ENCODE results near the gene TBC1D22A. TPM values are rescaled to one million over a fixed set of nuclear protein-coding genes. Genes with fewer than 3 reads are reported as not detected.

The TBC1D22A gene
- total and polyA plus RNA-seq, 9 donors, result 12.5 to 25.6 (median 18.5) TPM

- Histone ChIP-seq H3K9me3 (no peaks in the 10 kb centered on the region), H3K27me3 (no peaks in the 10 kb centered on the region), H3K4me1 (ENCODE audit: insufficient read depth) (no peaks in the 10 kb centered on the region), H3K27ac (no peak overlapping the region), H3K36me3 (no peaks in the 10 kb centered on the region), H3K4me3 (no peak overlapping the region)
- whole genome bisulfite sequencing, 3 donors, result 93 to 97% (median 95%) methylated on average over 4 of the region's 4 CpGs
- intact Hi-C loops (cut with DNase I), result no loop called here
- TF ChIP-seq CTCF (IDR thresholded peaks at IDR 0.05) (no peak), EP300 (IDR thresholded peaks at IDR 0.05) (no peak), POLR2A (IDR thresholded peaks at IDR 0.05) (no peak)
- no peak for DNase-seq
These were observed 397.1 kb downstream of the TBC1D22A start for GRCh38 chr22:47159592-47159991.

DNA sequence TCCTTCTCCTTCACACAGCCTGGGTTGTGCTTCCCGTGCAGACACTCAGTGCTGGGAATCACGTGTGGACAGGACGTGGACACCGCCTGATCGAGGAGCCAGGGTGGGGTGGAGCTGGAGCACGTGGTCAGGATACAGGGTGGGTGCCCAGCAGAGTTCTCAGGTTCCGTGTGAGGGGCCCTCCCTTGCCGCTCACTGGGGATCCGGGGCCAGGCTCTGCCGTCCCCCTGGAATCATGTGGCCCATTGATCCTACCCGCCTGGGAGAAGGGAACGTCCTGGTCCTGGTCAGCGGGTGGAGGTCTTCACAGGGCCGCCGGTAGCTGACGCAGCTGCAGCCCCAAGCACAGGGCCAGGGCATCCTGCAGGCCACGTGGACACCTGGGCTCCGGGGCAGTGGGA is 397.7 kb downstream of the TBC1D22A start:
- no peaks in the 10 kb centered on the region for H3K36me3 ChIP-seq
- intact Hi-C loops (cut with DNase I), result no loop called here
- H3K4me1 ChIP-seq (ENCODE audit: insufficient read depth), result no peaks in the 10 kb centered on the region
- WGBS, 3 donors, result 86 to 95% (median 93%) methylated on average over 17 to 18 of the region's 18 CpGs
- DNase-seq, result no peak
- no peak for TF ChIP-seq CTCF (IDR thresholded peaks at IDR 0.05)
- no peak for TF ChIP-seq EP300 (IDR thresholded peaks at IDR 0.05)
- TF ChIP-seq POLR2A (IDR thresholded peaks at IDR 0.05), result no peak
- no peak overlapping the region for H3K4me3 ChIP-seq
- H3K9me3 ChIP-seq, result no peaks in the 10 kb centered on the region
- H3K27me3 ChIP-seq, result no peaks in the 10 kb centered on the region
- H3K27ac ChIP-seq, result no peak overlapping the region

DNA sequence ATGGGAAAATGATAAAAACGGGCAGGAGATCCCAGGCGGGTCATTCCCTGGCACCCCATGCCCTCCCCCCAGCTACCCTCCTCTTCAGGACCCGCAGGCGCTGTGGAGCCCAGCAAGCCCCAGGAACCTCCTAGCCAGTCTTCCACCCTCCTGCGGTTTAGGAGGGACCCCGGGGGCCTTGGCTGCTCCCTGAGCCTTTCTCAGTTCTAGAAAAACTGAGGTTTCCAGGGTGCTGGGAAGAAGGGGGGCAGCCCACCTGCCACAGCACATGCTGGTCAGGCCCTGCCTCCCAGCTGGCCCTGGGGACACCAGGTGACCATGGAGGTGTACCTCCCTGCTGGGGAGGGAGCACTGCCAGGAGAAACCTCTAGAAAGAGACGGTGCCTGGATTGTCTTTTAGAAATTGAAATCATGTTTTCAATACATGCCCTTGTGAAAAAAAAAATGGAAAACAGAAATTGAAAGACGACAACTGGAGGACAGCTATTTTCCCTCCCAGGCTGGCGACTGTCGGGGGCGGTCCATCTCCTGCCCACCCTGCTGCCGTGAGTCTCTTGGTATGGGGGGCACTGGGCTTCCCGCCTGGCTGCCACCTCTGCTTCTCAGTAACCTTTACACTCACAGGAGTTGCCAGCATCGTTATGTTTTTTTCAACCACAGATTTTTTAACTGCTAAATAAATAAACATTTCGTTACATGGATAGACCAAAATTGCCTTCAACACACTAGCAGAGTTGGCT is 398.5 kb downstream of the TBC1D22A start:
- Histone ChIP-seq H3K9me3 (no peaks in the 10 kb centered on the region), H3K4me3 (no peak overlapping the region), H3K36me3 (no peaks in the 10 kb centered on the region), H3K4me1 (ENCODE audit: insufficient read depth) (no peaks in the 10 kb centered on the region), H3K27me3 (no peaks in the 10 kb centered on the region), H3K27ac (no peak overlapping the region)
- no peak for TF ChIP-seq EP300 (IDR thresholded peaks at IDR 0.05)
- no peak for TF ChIP-seq CTCF (IDR thresholded peaks at IDR 0.05)
- no peak for TF ChIP-seq POLR2A (IDR thresholded peaks at IDR 0.05)
- 72 to 79% (median 79%) methylated on average over 15 of the region's 15 CpGs for WGBS, 3 donors
- intact Hi-C loops (cut with DNase I), result no loop called here
- DNase-seq, result peak in 2 of 5 donors; percentile 1 to 8

GRCh38 chr22:47161631-47162030 is 399.2 kb downstream of the TBC1D22A start:
- H3K27me3 ChIP-seq, result no peaks in the 10 kb centered on the region
- H3K27ac ChIP-seq, result no peak overlapping the region
- H3K4me3 ChIP-seq, result no peak overlapping the region
- DNase-seq, result peak in 4 of 5 donors; percentile 5 to 23 (median 8)
- H3K4me1 ChIP-seq (ENCODE audit: insufficient read depth), result no peaks in the 10 kb centered on the region
- 77 to 85% (median 82%) methylated on average over 16 to 17 of the region's 17 CpGs for WGBS, 3 donors
- H3K36me3 ChIP-seq, result no peaks in the 10 kb centered on the region
- intact Hi-C loops (cut with DNase I), result no loop called here
- TF ChIP-seq EP300 (IDR thresholded peaks at IDR 0.05) (no peak), POLR2A (IDR thresholded peaks at IDR 0.05) (no peak), CTCF (IDR thresholded peaks at IDR 0.05) (no peak)
- no peaks in the 10 kb centered on the region for H3K9me3 ChIP-seq

All from ovary (tissue), 9 donors.